Gastrocnemius medialis (tissue), 4 donors: Measurements from ENCODE around the gene PKIB.

Experiments
- CTCF ChIP-seq, 5 experiments: fragments of 450-650 bp in 3 of 5; fragments of 200-600 bp in 2 of 5; sonication (generic) in 2 of 5; IDR thresholded peaks in 4 of 5; conservative IDR thresholded peaks in 1 of 5; 1 replicate in 4 of 5; 2 replicates in 1 of 5; pipeline ENCODE4 v1.5.1; 2016 to 2019; ENCODE audit warnings: antibody characterized with exemption in 5 of 5, mild to moderate bottlenecking in 3 of 5, moderate library complexity in 3 of 5
- POLR2A ChIP-seq, 2 donors: fragments of 450-650 bp; IDR thresholded peaks; one replicate each; pipeline ENCODE4 v1.6.1; 2017; ENCODE audit warnings: antibody characterized with exemption in 2 of 2, mild to moderate bottlenecking in 2 of 2, moderate library complexity in 2 of 2

GRCh38 chr6:122713138-122713537 is 102.9 kb downstream of the PKIB start:
- TF ChIP-seq POLR2A (IDR thresholded peaks at IDR 0.05) (no peak), CTCF (IDR thresholded peaks at IDR 0.05 in 4 of 5, conservative IDR thresholded peaks at IDR 0.05 in 1 of 5) (no peak)
